BJ (cell line): ENCODE results near the gene ACLY. TPM values are rescaled to one million over a fixed set of nuclear protein-coding genes. Genes with fewer than 3 reads are reported as not detected.
A peak's percentile ranks its signal among the peaks of the same experiment; 100 is the strongest.

Experiments used
- CTCF ChIA-PET: fragments of 350-600 bp; formaldehyde crosslinking; extraction: SDS; loops from one replicate; lab custom pipeline; 2021; ENCODE audit warnings: antibody characterized with exemption, inconsistent platforms; lab: Yijun Ruan, JAX
- POLR2A ChIA-PET: fragments of 300-600 bp; sonication (Branson Sonifier 250); formaldehyde crosslinking; extraction: SDS; loops from one replicate; lab custom pipeline; 2021; ENCODE audit warnings: antibody characterized with exemption; lab: Charles Lee
- DNase-seq: peaks from one replicate; pipeline ENCODE4 v3.0.0-alpha.2; 2011; ENCODE audit warnings: low read depth
- H3K27me3 ChIP-seq: 2 replicates; pipeline ENCODE4 v1.6.0; 2011; ENCODE audit warnings: low read length; ENCODE audit not compliant: control insufficient read depth, insufficient read depth
- H3K36me3 ChIP-seq: 2 replicates; pipeline ENCODE4 v1.5.1; 2011; ENCODE audit warnings: low read length; ENCODE audit not compliant: control insufficient read depth, insufficient read depth
- H3K4me3 ChIP-seq: 2 replicates; pipeline ENCODE4 v1.5.1; 2011; ENCODE audit warnings: low read depth, mild to moderate bottlenecking, control low read depth, low read length
- polyA plus RNA-seq: library from polyadenylated mRNA; depleted of rRNA; stranded (reverse); fragments of >200 nt; gene quantifications from 2 replicates; pipeline ENCODE4 v1.2.3, GENCODE V29; 2011
- TF ChIP-seq, protein P1 (sequence below): IDR thresholded peaks from 2 replicates; pipeline ENCODE4 v1.5.1; 2011; ENCODE audit warnings: low read depth, mild to moderate bottlenecking, control low read depth, inconsistent platforms, low read length, moderate library complexity; ENCODE audit not compliant: insufficient read depth

Gene ACLY
- polyA plus RNA-seq, 1 experiment, result 170 TPM

DNA sequence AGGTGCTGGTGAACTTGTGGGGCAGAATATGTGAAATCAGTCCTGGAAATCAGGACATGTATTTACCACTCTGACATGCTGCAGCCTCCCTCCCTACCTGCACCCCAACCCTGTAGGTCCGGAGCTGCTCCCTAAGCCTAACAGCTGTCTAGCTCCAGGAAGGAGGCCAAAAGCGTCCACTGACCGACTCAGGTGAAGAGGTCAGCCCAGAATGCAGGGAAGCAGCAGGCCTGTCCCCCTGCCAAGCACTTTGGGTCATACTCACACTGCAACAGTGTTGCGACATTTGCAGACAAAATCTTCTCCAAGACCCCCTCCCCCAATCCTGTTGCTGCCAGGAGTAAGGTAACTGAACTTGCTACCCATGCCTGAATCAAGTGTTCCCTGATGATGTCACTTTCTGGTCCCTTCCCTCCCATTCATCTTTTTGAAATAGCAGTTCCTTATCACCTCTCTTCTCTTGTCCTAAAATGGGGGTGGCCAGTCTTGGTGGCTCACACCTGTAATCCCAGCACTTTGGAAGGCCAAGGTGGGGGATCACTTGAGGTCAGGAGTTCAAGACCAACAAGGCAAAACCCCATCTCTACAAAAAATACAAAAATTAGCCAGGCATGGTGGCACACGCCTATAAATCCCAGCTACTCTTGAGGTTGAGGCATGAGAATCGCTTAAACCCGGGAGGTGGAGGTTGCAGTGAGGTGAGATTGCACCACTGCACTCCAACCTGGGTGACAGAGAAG, 1.3 kb upstream of the ACLY start:
- ChIA-PET CTCF (no interaction called here), POLR2A (no interaction called here)
- H3K36me3 ChIP-seq, result no peaks in the 10 kb centered on the region
- no peak overlapping the region for H3K4me3 ChIP-seq
- no peaks in the 10 kb centered on the region for H3K27me3 ChIP-seq
- no peak for DNase-seq
- TF ChIP-seq, protein P1, sequence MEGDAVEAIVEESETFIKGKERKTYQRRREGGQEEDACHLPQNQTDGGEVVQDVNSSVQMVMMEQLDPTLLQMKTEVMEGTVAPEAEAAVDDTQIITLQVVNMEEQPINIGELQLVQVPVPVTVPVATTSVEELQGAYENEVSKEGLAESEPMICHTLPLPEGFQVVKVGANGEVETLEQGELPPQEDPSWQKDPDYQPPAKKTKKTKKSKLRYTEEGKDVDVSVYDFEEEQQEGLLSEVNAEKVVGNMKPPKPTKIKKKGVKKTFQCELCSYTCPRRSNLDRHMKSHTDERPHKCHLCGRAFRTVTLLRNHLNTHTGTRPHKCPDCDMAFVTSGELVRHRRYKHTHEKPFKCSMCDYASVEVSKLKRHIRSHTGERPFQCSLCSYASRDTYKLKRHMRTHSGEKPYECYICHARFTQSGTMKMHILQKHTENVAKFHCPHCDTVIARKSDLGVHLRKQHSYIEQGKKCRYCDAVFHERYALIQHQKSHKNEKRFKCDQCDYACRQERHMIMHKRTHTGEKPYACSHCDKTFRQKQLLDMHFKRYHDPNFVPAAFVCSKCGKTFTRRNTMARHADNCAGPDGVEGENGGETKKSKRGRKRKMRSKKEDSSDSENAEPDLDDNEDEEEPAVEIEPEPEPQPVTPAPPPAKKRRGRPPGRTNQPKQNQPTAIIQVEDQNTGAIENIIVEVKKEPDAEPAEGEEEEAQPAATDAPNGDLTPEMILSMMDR, result no peak

DNA sequence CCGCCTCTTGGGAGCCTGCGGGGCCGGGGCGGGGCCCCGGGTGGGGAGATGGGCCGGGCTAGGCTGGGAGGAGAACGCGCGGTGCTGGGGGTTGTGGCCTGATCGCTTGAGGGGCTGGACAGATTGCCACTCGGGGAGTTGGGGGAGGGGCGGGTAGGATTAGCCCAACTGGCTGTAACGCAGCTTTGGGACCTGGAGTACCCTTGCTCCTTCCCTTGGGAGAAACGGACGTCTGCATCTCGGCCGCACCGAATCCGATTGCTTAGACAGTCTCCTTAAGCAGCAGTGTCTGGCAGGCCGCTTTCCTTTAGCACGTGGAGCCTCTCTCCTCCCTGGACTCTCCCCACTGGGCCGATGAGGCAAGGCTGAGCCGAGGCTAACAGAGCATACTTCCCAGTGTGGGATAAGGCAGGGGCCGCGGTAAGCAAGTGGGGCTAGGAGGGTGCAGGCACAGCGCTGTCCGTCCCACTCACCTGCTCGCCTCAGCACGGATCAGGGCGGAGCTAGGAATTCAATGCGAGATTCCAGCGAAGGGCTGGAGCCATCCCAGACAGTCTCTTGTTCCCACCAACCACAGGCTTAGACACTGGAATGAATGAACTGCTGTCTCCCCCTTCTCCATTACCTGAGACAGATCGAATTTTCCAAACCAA, 540 bp upstream of the ACLY start:
- Histone ChIP-seq H3K27me3 (no peaks in the 10 kb centered on the region), H3K4me3 (peak overlapping the region; percentile 93), H3K36me3 (no peaks in the 10 kb centered on the region)
- no peak for DNase-seq
- TF ChIP-seq, protein P1, result no peak
- ChIA-PET CTCF (interaction anchor here (1.1 to 1.8 kb wide), 3 partner anchors 10 to 40 kb away, joined by 3 to 5 read pairs (median 5); no protein-coding TSS in a partner anchor), POLR2A (interaction anchor here (0.6 kb wide), 1 partner anchor 36 kb away, joined by 5 read pairs; no protein-coding TSS in a partner anchor)

DNA sequence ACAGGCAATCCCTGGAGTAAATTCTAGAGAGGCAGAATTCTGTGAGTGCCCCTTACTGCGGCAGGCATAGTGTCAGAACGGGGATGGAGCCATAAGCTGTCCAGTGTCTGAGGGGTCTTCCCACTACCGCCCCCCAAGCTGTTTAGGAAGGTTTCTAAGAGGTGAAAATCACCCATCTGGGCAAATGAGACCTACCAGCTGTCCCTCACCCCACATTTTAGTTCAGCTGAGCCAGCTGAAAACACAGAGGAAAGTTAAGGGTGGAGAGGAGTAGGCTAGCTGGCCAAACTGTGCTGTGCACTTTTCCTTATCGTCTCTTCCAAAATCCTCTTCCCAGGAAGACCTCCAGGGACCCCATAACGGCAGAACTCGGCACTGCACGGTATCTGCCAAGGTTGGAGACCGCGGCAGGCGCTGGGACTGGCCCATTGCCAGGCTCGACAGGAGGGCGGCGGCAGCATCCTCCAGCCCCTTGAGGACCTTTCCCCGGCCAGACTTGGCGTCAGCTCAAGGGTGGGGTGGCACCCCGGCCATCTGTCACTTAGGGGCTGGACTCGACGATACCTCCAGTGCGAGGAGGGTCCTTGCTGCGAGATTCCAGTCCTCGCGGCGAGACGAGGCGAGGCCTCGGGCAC, 955 bp downstream of the ACLY start:
- Histone ChIP-seq H3K36me3 (peaks cover 4% of the 10 kb centered on the region), H3K4me3 (peak overlapping the region; percentile 93), H3K27me3 (no peaks in the 10 kb centered on the region)
- TF ChIP-seq, protein P1, result no peak
- DNase-seq, result no peak
- ChIA-PET POLR2A (interaction anchor here (0.7 to 1.0 kb wide), 2 partner anchors 13 to 22 kb away, joined by 3 to 4 read pairs; partner anchors contain the start of gene ODAD4), CTCF (interaction anchor here (0.9 to 1.8 kb wide), 11 partner anchors 12 to 150 kb away, joined by 3 to 5 read pairs (median 3); partner anchors contain the start of gene ODAD4)

DNA sequence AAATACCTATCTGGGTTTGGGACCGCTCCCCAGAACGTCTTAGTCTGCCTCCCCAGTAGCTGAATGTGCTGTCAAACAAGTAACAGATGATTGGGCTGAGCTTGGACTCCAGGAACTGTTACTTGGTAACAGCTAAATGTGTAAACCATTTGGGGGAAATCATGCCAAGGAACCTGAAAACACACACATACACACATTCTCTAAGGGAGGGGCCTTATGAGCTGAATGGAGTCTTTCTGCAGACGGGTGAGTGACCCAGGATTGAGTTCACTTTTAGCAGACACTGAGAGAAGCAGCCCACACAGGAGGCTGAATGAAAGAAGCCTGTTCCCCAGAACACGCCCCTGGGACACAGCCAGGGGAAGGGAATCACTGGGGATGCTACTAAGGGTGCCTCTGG, 1.6 kb downstream of the ACLY start:
- POLR2A ChIA-PET, result no interaction called here

More for the DNA sequence above, 1.6 kb downstream of the ACLY start:
- peak overlapping the region; percentile 93 for H3K4me3 ChIP-seq
- TF ChIP-seq, protein P1, result no peak
- H3K27me3 ChIP-seq, result no peaks in the 10 kb centered on the region
- no peak for DNase-seq
- CTCF ChIA-PET, result interaction anchor here (0.9 to 1.8 kb wide), 8 partner anchors 13 to 65 kb away, joined by 3 to 5 read pairs (median 3); partner anchors contain the start of gene ODAD4
- peaks cover 9% of the 10 kb centered on the region for H3K36me3 ChIP-seq
